NB4 (cell line): Measurements from ENCODE around the gene SRXN1.

ENCODE experiments used
- MYC ChIP-seq: IDR thresholded peaks from 2 replicates; pipeline ENCODE4 v1.6.1; 2011; ENCODE audit warnings: low read depth, low read length
- POLR2A ChIP-seq: IDR thresholded peaks from 2 replicates; pipeline ENCODE4 v1.6.1; 2011; ENCODE audit warnings: mild to moderate bottlenecking; ENCODE audit not compliant: insufficient read length; ENCODE audit errors: extremely low read depth
- TF ChIP-seq, protein P1 (sequence below): IDR thresholded peaks from one replicate; pipeline ENCODE4 v1.5.1; 2012; ENCODE audit warnings: low read depth, low read length
- TF ChIP-seq, protein P2 (sequence below): IDR thresholded peaks from 2 replicates; pipeline ENCODE4 v1.6.1; 2011; ENCODE audit warnings: low read depth, low read length

DNA sequence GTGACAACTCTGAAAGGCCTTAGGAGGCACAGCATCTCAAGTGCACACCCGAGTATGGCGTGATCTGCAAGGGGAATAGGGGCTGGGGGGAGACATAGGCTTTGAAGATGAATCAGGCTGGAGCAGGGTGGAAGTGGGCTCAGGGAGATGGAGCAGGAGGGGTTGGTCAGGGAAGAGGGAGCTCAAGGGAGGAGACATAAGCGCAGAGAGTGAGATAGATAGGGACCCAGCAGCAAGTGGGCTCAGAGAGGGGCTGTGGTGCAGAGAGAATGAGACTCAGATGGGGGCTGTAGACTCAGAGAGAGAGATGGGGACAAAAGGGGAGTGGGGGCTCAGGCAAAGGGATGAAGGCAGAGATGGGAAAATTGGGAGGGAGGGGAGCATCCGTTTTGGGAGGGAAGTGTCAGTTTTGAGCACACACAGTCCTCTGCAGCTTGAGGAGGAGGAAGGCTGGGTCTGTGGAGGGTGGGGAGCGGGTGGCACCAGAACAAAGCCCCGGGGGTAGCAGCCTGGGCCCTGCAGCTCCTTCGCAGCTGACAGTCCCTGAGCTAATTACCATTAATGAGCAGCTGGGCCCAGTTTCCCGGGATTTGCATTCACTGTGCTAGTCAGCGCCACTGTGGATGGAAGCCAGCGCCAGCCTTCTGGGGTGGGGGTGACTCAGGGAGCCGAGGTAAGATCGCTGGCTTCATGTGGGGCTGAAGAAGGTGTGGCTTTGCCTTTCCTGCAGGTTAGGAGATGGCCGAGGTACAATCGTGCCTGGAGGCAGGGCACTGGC, 18.7 kb downstream of the SRXN1 start:
- TF ChIP-seq, protein P1, sequence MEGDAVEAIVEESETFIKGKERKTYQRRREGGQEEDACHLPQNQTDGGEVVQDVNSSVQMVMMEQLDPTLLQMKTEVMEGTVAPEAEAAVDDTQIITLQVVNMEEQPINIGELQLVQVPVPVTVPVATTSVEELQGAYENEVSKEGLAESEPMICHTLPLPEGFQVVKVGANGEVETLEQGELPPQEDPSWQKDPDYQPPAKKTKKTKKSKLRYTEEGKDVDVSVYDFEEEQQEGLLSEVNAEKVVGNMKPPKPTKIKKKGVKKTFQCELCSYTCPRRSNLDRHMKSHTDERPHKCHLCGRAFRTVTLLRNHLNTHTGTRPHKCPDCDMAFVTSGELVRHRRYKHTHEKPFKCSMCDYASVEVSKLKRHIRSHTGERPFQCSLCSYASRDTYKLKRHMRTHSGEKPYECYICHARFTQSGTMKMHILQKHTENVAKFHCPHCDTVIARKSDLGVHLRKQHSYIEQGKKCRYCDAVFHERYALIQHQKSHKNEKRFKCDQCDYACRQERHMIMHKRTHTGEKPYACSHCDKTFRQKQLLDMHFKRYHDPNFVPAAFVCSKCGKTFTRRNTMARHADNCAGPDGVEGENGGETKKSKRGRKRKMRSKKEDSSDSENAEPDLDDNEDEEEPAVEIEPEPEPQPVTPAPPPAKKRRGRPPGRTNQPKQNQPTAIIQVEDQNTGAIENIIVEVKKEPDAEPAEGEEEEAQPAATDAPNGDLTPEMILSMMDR, result no peak
- TF ChIP-seq POLR2A (no peak), MYC (no peak)
- TF ChIP-seq, protein P2, sequence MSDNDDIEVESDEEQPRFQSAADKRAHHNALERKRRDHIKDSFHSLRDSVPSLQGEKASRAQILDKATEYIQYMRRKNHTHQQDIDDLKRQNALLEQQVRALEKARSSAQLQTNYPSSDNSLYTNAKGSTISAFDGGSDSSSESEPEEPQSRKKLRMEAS, result no peak
